HG02642 (cell line): ENCODE measurements around the gene ZPR1.
"Not testable (repeated sequence)": the region's sequence is repeated elsewhere in the genome, so short reads cannot be mapped to it uniquely, and the experiment has no call there.

Source experiments
- ATAC-seq: cut with Tn5 transposase; IDR thresholded peaks from one replicate; pipeline ENCODE4 v1.9.1; 2021; ENCODE audit warnings: mild to moderate bottlenecking; ENCODE audit not compliant: unreplicated experiment, poor library complexity

The ZPR1 gene

GRCh38 chr11:116825434-116825833 lies 37.6 kb upstream of the ZPR1 start:
- ATAC-seq = no peak

GRCh38 chr11:116823031-116823843 lies 35.4 kb upstream of the ZPR1 start, which contains the start of gene APOA4:
Gene APOA4 (minus strand): TSS chr11:116823304. CDS start chr11:116823191, 113 bp downstream.
- ATAC-seq = no peak

GRCh38 chr11:116822575-116822974 lies 34.8 kb upstream of the ZPR1 start:
- no peak for ATAC-seq

GRCh38 chr11:116821050-116821918 lies 33.5 kb upstream of the ZPR1 start:
- no peak for ATAC-seq

GRCh38 chr11:116819049-116819448 lies 31.2 kb upstream of the ZPR1 start:
- no peak for ATAC-seq

- ATAC-seq = no peak
Observed at GRCh38 chr11:116814502-116814901, 26.7 kb upstream of the ZPR1 start.

- no peak for ATAC-seq
Observed at GRCh38 chr11:116813781-116814471, 26.1 kb upstream of the ZPR1 start.

- no peak for ATAC-seq
Observed at GRCh38 chr11:116813170-116813569, 25.3 kb upstream of the ZPR1 start.

- no peak for ATAC-seq
Observed at GRCh38 chr11:116812109-116812508, 24.3 kb upstream of the ZPR1 start.

- ATAC-seq = no peak
Observed at GRCh38 chr11:116811194-116811593, 23.4 kb upstream of the ZPR1 start.

GRCh38 chr11:116808262-116809175 lies 20.7 kb upstream of the ZPR1 start:
- no peak for ATAC-seq

GRCh38 chr11:116807601-116808261 lies 19.9 kb upstream of the ZPR1 start:
- ATAC-seq = no peak

GRCh38 chr11:116804001-116804400 lies 16.2 kb upstream of the ZPR1 start:
- no peak for ATAC-seq

- ATAC-seq = not testable (repeated sequence)
Observed at GRCh38 chr11:116801662-116802061, 13.8 kb upstream of the ZPR1 start.

- ATAC-seq = no peak
Observed at GRCh38 chr11:116800610-116801009, 12.8 kb upstream of the ZPR1 start.

- ATAC-seq = no peak
Observed at GRCh38 chr11:116798368-116798767, 10.5 kb upstream of the ZPR1 start.

- ATAC-seq = no peak
Observed at GRCh38 chr11:116797816-116798215, 10.0 kb upstream of the ZPR1 start.

GRCh38 chr11:116796548-116796947 lies 8.7 kb upstream of the ZPR1 start:
- ATAC-seq = no peak

GRCh38 chr11:116794851-116795250 lies 7.0 kb upstream of the ZPR1 start:
- ATAC-seq = no peak
